ENCODE measurements around the gene NSUN5.
"Not testable (repeated sequence)": the region's sequence is repeated elsewhere in the genome, so short reads cannot be mapped to it uniquely, and the experiment has no call there.

The NSUN5 gene

GRCh38 chr7:73325424-73325823 is 16.8 kb upstream of the NSUN5 start:
- not testable (repeated sequence) for DNase-seq

GRCh38 chr7:73324081-73324845 is 15.6 kb upstream of the NSUN5 start:
- peak; percentile 32 to 51 for DNase-seq

GRCh38 chr7:73323434-73324080 is 14.9 kb upstream of the NSUN5 start:
- DNase-seq, result not testable (repeated sequence)

- DNase-seq, result not testable (repeated sequence)
Measured at GRCh38 chr7:73320009-73320408, 11.4 kb upstream of the NSUN5 start.

GRCh38 chr7:73319541-73319940 is 10.9 kb upstream of the NSUN5 start:
- DNase-seq, result not testable (repeated sequence)

- not testable (repeated sequence) for DNase-seq
Measured at GRCh38 chr7:73318656-73319204, 10.1 kb upstream of the NSUN5 start.

GRCh38 chr7:73316521-73316920 is 7.9 kb upstream of the NSUN5 start:
- DNase-seq, result no peak

- DNase-seq, result no peak
Measured at GRCh38 chr7:73314271-73314670, 5.6 kb upstream of the NSUN5 start.

GRCh38 chr7:73313521-73313906 is 4.9 kb upstream of the NSUN5 start:
- no peak for DNase-seq

- no peak for DNase-seq
Measured at GRCh38 chr7:73312831-73313520, 4.3 kb upstream of the NSUN5 start.

- DNase-seq, result not testable (repeated sequence)
Measured at GRCh38 chr7:73311421-73311820, 2.8 kb upstream of the NSUN5 start.

GRCh38 chr7:73308074-73308664 is 457 bp downstream of the NSUN5 start:
- no peak for DNase-seq

- DNase-seq, result no peak
Measured at GRCh38 chr7:73307436-73307835, 1.2 kb downstream of the NSUN5 start.

- DNase-seq, result not testable (repeated sequence)
Measured at GRCh38 chr7:73304612-73305387, 3.8 kb downstream of the NSUN5 start.

GRCh38 chr7:73304071-73304470 is 4.6 kb downstream of the NSUN5 start:
- DNase-seq, result no peak

GRCh38 chr7:73303546-73303945 is 5.1 kb downstream of the NSUN5 start:
- DNase-seq, result no peak

- DNase-seq, result not testable (repeated sequence)
Measured at GRCh38 chr7:73302846-73303245, 5.8 kb downstream of the NSUN5 start.

GRCh38 chr7:73301108-73301507 is 7.5 kb downstream of the NSUN5 start:
- DNase-seq, result not testable (repeated sequence)

- DNase-seq, result not testable (repeated sequence)
Measured at GRCh38 chr7:73299812-73300211, 8.8 kb downstream of the NSUN5 start.

GRCh38 chr7:73297706-73298105 is 10.9 kb downstream of the NSUN5 start:
- DNase-seq, result not testable (repeated sequence)

- not testable (repeated sequence) for DNase-seq
Measured at GRCh38 chr7:73297235-73297634, 11.4 kb downstream of the NSUN5 start.

GRCh38 chr7:73277210-73277609 is 31.4 kb downstream of the NSUN5 start:
- DNase-seq, result not testable (repeated sequence)

All from stimulated activated CD4-positive, alpha-beta T cell treated with anti-CD3 and anti-CD28 coated beads, Interleukin-2, amount 100 ng/mL, for 48 hours (primary cell).